K562 (cell line): ENCODE results near the gene BRWD1. TPM values are rescaled to one million over a fixed set of nuclear protein-coding genes. Genes with fewer than 3 reads are reported as not detected.

Experiments used
- ARID3B ChIP-seq: fragments of 250-450 bp; sonication (Bioruptor Pico); IDR thresholded peaks from 2 replicates; pipeline ENCODE4 v1.4.0; 2020; ENCODE audit warnings: borderline replicate concordance
- ATF7 ChIP-seq: fragments of 450-650 bp; IDR thresholded peaks from 2 replicates; pipeline ENCODE4 v1.7.1; 2014; ENCODE audit warnings: mild to moderate bottlenecking, moderate library complexity
- CGGBP1 ChIP-seq: fragments of 250-450 bp; sonication (Bioruptor Pico); IDR thresholded peaks from 2 replicates; pipeline ENCODE4 v1.9.0; 2021; ENCODE audit warnings: mild to moderate bottlenecking
- MEIS2 ChIP-seq: fragments of 450-650 bp; IDR thresholded peaks from 2 replicates; pipeline ENCODE4 v1.6.1; 2014; ENCODE audit warnings: mild to moderate bottlenecking; ENCODE audit not compliant: partially characterized antibody
- NFE2L1 ChIP-seq: fragments of 450-650 bp; IDR thresholded peaks from 2 replicates; pipeline ENCODE4 v1.6.1; 2016; ENCODE audit warnings: missing genetic modification characterization, low read depth, mild to moderate bottlenecking, missing compliant biosample characterization, moderate library complexity, borderline replicate concordance
- POLR2H ChIP-seq: IDR thresholded peaks from 2 replicates; pipeline ENCODE4 v1.6.1; 2016; ENCODE audit warnings: missing genetic modification characterization, low read depth, mild to moderate bottlenecking, control low read depth, missing compliant biosample characterization, moderate library complexity
- RFX7 ChIP-seq: fragments of 250-450 bp; sonication (Bioruptor Pico); IDR thresholded peaks from 2 replicates; pipeline ENCODE4 v1.5.1; 2021; ENCODE audit warnings: mild to moderate bottlenecking
- TSHZ1 ChIP-seq: fragments of 250-450 bp; sonication (Bioruptor Pico); IDR thresholded peaks from 2 replicates; pipeline ENCODE4 v1.4.0; 2020; ENCODE audit warnings: mild to moderate bottlenecking, moderate library complexity
- ZFP30 ChIP-seq: fragments of 250-450 bp; sonication (Bioruptor Pico); IDR thresholded peaks from 2 replicates; pipeline ENCODE4 v1.8.0; 2022; ENCODE audit warnings: moderate library complexity, mild to moderate bottlenecking, inconsistent platforms, borderline replicate concordance
- polyA plus RNA-seq, 8 experiments: library from polyadenylated mRNA; depleted of rRNA in 4 of 8; stranded (reverse) in 5 of 8; unstranded in 3 of 8; fragments of >200 nt; fragmentation: Nextera tagmentation in 2 of 8; fragmentation: Illumina TruSeq in 1 of 8; extraction: Ambion mirVana in 2 of 8; extraction: Trizol in 1 of 8; gene quantifications; 2 replicates each; pipeline versions ENCODE4 v1.2.1 to v1.2.3, GENCODE V29; 2011 to 2014; ENCODE audit warnings: inconsistent platforms in 1 of 8, missing spikeins in 1 of 8
- total RNA-seq, 7 experiments: library from RNA; depleted of rRNA in 6 of 7; stranded (reverse); fragments of >200 nt in 6 of 7; fragmentation: Illumina TruSeq in 2 of 7; extraction: Trizol in 2 of 7; gene quantifications; 2 replicates each; pipeline versions ENCODE4 v1.2.1 to v1.2.3, GENCODE V29; 2011 to 2021; ENCODE audit warnings: low replicate concordance in 1 of 7
- TF ChIP-seq, protein P1 (sequence below): fragments of 450-650 bp; IDR thresholded peaks from 2 replicates; pipeline ENCODE4 v1.6.1; 2016; ENCODE audit warnings: mild to moderate bottlenecking, moderate library complexity

BRWD1 gene
- total and polyA plus RNA-seq, 9 of the 15 experiments (the other 6 are each of a cell fraction or from before 2014, with no cell fraction given): 10.1 to 60.2 (median 34.1) TPM

GRCh38 chr21:39313571-39314142, at the start of gene BRWD1 (continued):
- TF ChIP-seq TSHZ1 (CRISPR knock-in tag) (no peak), RFX7 (no peak), NFE2L1 (tag) (no peak), POLR2H (tag) (no peak), ZFP30 (CRISPR knock-in tag) (no peak), CGGBP1 (peak; percentile 97), MEIS2 (no peak), ARID3B (CRISPR knock-in tag) (0 out of 2 replicates have a peak, but pooled peaks have one; percentile 48), ATF7 (peak; percentile 94)
- TF ChIP-seq, protein P1, sequence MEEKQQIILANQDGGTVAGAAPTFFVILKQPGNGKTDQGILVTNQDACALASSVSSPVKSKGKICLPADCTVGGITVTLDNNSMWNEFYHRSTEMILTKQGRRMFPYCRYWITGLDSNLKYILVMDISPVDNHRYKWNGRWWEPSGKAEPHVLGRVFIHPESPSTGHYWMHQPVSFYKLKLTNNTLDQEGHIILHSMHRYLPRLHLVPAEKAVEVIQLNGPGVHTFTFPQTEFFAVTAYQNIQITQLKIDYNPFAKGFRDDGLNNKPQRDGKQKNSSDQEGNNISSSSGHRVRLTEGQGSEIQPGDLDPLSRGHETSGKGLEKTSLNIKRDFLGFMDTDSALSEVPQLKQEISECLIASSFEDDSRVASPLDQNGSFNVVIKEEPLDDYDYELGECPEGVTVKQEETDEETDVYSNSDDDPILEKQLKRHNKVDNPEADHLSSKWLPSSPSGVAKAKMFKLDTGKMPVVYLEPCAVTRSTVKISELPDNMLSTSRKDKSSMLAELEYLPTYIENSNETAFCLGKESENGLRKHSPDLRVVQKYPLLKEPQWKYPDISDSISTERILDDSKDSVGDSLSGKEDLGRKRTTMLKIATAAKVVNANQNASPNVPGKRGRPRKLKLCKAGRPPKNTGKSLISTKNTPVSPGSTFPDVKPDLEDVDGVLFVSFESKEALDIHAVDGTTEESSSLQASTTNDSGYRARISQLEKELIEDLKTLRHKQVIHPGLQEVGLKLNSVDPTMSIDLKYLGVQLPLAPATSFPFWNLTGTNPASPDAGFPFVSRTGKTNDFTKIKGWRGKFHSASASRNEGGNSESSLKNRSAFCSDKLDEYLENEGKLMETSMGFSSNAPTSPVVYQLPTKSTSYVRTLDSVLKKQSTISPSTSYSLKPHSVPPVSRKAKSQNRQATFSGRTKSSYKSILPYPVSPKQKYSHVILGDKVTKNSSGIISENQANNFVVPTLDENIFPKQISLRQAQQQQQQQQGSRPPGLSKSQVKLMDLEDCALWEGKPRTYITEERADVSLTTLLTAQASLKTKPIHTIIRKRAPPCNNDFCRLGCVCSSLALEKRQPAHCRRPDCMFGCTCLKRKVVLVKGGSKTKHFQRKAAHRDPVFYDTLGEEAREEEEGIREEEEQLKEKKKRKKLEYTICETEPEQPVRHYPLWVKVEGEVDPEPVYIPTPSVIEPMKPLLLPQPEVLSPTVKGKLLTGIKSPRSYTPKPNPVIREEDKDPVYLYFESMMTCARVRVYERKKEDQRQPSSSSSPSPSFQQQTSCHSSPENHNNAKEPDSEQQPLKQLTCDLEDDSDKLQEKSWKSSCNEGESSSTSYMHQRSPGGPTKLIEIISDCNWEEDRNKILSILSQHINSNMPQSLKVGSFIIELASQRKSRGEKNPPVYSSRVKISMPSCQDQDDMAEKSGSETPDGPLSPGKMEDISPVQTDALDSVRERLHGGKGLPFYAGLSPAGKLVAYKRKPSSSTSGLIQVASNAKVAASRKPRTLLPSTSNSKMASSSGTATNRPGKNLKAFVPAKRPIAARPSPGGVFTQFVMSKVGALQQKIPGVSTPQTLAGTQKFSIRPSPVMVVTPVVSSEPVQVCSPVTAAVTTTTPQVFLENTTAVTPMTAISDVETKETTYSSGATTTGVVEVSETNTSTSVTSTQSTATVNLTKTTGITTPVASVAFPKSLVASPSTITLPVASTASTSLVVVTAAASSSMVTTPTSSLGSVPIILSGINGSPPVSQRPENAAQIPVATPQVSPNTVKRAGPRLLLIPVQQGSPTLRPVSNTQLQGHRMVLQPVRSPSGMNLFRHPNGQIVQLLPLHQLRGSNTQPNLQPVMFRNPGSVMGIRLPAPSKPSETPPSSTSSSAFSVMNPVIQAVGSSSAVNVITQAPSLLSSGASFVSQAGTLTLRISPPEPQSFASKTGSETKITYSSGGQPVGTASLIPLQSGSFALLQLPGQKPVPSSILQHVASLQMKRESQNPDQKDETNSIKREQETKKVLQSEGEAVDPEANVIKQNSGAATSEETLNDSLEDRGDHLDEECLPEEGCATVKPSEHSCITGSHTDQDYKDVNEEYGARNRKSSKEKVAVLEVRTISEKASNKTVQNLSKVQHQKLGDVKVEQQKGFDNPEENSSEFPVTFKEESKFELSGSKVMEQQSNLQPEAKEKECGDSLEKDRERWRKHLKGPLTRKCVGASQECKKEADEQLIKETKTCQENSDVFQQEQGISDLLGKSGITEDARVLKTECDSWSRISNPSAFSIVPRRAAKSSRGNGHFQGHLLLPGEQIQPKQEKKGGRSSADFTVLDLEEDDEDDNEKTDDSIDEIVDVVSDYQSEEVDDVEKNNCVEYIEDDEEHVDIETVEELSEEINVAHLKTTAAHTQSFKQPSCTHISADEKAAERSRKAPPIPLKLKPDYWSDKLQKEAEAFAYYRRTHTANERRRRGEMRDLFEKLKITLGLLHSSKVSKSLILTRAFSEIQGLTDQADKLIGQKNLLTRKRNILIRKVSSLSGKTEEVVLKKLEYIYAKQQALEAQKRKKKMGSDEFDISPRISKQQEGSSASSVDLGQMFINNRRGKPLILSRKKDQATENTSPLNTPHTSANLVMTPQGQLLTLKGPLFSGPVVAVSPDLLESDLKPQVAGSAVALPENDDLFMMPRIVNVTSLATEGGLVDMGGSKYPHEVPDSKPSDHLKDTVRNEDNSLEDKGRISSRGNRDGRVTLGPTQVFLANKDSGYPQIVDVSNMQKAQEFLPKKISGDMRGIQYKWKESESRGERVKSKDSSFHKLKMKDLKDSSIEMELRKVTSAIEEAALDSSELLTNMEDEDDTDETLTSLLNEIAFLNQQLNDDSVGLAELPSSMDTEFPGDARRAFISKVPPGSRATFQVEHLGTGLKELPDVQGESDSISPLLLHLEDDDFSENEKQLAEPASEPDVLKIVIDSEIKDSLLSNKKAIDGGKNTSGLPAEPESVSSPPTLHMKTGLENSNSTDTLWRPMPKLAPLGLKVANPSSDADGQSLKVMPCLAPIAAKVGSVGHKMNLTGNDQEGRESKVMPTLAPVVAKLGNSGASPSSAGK: peak; percentile 99
